ENCODE results near the gene PRKAA2. TPM values are rescaled to one million over a fixed set of nuclear protein-coding genes. Genes with fewer than 3 reads are reported as not detected.
A peak's percentile ranks its signal among the peaks of the same experiment; 100 is the strongest.

Gene PRKAA2
- total RNA-seq, 1 experiment from 2014 or later, result 3.5 TPM

DNA sequence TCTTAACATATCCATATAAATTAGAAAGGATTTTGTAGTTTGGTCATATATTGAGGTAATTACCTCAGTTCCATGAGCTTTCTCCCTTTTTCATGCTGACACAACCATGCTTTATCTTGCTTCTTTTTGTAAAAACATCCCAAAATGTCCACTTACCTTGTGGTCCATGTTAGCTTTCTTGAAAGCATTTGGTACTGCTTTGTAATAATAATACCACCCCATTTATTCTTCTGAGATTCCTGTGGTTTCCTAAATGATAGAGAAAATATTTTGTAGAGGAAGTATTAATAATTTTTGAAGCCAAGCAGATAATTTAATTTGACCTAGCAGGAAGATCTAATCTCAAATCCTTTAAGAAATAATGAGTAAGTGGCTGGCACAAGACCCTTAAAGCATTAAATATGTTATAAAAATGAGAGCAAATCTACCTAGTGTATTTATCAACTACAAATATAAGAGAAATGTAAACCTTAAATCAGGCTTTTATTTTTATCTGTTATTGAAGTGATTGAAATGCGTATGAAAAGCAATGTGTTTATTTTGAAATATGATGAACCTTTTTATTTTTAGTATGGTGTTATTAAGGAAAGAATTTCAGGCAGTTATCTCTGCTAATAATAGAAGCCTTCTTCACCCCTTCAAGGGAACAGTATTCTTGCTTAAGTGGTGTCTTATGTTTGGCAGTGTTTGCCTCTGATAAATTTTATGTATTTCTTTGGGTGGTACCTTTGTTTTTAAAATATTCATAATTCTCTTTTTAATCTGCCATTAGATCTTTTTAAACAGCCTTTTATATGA, 9.2 kb downstream of the PRKAA2 start:
- DNase-seq (ENCODE audit: low spot score), result no peak

DNA sequence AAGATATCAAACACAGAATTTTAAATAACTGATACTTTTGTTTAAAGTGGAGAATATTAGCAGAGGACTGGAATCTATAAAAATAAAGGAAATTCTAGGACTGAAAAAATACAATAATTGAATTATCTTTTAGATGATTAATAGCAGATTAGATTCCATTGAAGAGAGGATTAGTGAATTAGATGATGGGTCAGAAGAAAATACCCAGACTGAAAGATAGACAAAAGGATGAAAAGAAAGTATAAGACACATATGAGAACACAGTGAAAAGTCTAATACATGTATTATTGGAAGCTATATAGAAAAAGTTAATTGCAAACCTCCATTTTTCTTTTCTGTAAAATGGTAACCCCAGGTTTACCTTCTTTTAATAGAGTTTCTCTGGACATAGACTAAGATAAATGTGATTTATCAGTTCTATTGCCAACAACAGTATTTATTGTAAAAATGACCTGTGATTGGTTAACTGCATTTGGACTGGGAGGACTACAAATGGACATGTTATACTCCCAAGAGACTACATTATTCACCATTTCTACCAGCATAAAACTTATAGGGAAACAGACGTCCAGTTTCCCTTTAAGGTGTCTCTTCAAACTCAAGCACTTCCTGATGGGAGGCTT, 11.0 kb downstream of the PRKAA2 start:
- DNase-seq (ENCODE audit: low spot score), result no peak

DNA sequence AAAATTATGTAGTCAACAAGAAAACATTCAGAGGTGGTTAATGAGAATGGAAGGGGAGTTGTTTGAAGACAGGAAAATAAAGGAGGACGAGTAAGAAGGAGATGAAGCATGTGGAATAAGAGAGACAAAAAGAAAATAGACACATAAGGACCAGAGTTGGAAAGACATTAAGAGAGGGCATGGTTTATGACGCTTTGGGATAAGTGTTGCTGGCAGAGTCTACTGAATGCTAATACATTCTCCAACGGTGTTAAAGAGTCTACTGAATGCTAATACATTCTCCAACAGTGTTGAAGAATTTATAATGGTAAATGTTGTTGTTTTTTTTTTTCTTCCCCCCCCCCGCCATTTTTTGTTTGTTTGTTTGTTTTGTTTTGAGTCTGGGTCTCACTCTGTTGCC, 13.1 kb downstream of the PRKAA2 start:
- DNase-seq (ENCODE audit: low spot score), result no peak

DNA sequence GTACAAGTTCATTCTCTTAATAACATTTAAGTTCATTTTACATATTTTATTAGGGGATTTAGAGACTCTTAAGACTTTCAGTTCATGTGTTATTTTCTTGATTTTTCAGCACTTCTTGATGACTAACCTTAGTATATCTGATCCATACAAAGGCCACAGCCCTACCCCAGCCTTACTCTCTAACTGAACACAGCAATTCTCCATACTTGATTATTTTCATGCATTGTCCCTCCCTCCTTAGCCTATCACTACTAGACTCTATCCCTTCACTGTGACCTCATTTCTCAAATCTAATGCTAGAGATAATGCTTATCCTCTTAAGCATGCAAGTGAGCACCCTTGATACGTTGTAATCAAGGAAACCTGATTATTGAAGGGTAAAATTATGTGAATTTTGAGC, 15.2 kb downstream of the PRKAA2 start:
- no peak for DNase-seq (ENCODE audit: low spot score)

DNA sequence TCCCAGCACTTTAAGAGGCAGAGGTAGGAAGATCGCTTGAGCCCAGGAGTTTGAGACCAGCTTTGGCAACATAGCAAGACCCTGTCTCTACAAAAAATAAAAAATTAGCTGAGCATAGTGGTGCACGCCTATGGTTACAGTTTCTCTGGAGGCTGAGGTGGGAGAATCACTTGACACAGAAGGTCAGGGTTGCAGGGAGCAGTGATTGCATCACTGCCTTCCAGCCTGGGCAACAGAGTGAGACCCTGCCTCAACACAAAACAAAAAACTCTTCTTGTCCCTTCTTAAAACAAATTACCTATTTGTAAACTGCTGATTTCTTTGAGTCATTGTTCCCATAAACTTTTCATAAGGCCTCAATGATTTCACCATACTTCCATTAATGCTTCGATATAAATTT, 18.7 kb downstream of the PRKAA2 start:
- no peak for DNase-seq (ENCODE audit: low spot score)

DNA sequence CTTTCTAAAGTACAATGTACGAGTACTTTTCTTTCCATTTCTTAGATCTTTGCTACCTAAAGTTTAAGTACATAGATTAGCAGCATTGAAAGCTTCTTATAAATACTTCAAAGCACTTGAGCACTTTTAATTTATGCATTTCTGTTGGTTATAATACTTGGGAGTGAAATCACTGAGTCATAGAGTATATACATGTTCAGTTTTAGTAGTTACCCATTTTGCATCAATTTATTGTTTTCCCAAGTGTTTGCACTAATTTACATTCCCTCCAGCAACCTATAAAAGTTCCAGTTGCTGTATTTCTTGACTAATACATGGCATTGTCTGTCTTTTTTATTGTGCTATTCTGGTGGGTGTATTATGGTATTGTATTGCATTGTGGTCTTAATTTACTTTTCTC, 20.3 kb downstream of the PRKAA2 start:
- no peak for DNase-seq (ENCODE audit: low spot score)

DNA sequence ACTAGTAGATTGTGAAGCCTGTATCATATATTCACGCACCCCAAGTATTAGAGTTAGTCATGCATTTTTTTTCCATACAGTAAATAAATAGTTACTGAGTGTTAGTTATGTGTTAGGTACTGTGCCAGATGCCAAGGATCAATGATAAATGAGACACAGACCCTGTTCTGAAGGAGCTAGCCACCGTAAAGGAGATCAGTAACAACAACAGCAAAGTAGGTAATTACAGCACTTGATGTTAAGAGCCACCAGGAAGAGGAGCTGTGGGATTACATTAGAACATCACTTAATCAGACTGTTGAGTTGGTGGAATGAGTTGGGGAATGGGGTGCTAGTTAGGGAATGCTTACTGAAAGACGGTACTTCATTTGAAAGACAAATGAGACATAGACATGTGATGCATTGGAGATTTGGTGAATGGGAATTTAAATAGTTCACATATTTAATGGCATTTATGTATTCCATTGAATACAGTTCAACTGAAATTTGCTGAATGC, 21.0 kb downstream of the PRKAA2 start:
- DNase-seq (ENCODE audit: low spot score), result no peak

DNA sequence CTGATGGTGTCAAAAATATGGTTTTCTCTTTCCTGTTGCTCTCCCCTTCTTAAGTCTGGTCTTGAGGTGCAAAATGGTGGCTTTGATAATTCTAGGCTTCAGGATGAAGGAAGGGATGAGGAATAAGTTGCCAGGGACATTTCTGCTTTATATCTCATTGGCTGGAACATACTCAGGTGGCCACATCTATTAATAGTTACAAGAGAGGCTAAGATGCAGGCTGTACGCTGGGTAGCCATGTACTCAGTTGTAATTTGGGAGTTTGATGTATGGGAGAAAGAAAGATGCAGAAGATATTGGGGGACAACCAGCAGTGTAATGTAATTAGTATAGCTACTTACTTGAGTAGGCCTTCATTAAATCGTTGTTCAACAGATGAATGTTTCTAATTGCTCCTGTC, 25.2 kb downstream of the PRKAA2 start:
- DNase-seq (ENCODE audit: low spot score), result no peak

DNA sequence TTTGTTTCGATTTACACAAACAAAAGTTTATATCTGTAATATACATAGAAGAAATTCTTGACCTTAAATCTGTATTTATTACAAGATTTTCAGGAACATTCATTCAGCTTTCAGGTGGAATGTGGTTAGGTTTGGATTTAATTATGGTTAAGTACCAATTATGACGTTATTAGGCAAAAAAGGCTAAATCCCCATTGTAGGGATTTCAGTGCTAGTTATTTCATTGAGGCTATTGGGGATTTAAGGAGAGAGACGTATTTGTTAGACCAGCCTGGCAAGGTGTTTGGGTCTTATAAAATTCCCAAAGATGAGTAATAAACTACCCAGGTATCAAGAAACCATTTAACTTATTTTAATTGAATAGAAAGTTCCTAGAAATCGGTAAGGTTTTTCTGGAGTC, 26.0 kb downstream of the PRKAA2 start:
- no peak for DNase-seq (ENCODE audit: low spot score)

DNA sequence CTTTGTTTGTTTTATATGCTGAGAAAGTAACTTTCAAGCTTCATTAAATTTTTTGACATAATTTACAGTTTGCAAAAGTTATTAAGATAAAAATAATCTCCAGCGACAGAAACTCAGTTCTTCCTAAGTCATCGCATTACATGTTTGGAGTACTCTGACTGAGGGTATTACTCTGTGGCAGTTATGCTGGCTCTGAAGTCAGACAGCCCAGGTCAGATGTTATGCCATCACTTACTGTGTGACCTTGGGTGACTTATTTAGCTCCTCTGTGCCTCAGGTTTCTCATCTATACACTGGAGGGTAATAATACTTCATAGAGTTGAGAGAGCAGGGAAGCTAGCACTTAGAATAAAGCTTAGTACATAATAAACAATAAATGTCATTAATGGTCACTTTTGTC, 26.4 kb downstream of the PRKAA2 start:
- no peak for DNase-seq (ENCODE audit: low spot score)

DNA sequence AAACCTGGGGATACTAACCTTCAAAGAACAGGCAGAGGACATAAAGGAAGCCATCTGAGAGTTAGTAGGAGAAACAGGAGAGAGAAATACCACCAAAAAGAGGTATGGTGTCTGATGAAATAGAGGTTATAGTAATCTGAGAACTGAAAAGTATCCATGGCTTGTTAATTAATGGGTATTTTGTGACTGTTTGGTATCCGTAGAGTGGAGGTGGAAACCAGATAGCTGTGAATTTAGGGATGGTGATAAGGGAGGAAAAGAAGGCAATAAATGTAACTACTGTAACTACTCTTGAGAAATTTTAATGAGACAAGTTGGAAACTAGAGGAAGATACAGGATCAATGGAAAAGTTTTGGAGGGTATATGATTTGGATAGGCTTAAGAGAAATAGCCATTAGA, 27.5 kb downstream of the PRKAA2 start:
- DNase-seq (ENCODE audit: low spot score), result no peak

DNA sequence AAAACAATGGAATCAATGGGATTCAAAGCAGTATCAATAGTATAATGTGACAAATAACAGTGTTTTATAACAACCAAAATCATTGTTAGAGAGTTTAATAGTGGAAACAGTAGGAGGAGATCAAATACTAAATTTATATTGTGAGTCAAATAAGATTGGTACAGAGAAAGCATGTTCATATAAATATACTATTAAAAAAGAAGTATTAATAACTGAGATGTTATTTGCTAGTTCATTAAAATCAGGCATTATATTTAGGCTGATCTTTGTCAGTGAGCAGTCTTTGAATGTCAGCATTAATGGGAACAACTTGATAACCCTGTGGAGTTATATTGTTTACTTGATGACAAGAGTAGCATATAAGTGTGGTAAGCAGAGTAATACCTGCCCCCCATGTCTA, 30.6 kb downstream of the PRKAA2 start:
- no peak for DNase-seq (ENCODE audit: low spot score)

DNA sequence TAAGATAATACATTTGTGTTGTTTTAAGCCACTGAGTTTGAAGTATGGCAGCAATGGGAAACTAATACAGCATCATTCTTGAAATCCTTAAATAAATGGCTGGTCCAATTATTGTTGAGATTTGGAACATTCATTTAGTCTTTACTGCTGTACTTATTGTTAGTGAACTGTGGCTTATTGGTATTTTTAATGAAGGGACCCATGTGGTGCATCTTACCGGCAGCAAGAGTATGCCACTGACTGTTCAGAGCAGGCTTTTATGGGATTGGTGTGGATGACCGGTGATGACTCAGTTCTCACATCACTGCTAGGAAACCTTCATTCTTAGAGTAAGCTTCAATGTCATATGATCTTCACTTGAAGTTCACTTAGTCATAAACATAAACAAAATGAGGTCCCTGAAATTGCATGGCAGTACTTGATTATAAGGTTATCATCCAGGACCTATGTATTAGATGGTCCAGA, 31.5 kb downstream of the PRKAA2 start:
- peak; percentile 91 for DNase-seq (ENCODE audit: low spot score)

DNA sequence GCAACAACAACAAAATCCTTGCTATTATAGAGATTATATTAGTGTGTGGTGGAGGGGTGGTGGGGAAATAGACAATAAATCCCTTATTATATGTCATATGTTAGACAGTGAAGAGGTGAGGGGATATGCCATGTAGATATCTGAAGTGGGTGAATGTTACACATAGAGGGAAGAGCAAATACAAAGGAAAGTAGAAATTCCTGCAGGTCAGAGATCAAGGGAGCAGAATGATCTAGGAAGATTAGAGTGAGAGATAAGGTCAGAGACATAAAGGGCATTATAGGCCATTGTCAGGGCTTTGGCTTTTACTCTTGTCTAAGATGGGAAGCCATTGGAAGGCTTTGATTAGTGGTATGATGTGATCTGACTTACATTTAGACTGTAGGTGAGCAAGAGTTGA, 38.5 kb downstream of the PRKAA2 start:
- no peak for DNase-seq (ENCODE audit: low spot score)

DNA sequence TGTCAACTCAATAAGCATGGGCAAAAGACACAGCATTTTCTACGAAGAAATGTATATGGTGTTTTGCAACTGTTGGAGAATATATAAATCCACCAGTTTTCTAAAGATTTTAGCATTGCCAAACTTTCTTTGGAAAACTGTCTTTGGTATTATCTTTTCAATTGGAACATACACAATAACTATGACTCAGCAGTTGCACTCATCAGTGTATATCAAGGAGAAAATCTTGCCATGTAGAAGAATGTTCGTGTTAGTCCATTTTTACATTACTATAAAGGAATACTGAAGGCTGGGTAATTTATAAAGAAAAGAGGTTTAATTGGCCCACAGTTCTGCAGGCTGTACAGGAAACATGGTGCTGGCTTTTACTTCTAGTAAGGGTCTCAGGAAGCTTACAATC, 41.1 kb downstream of the PRKAA2 start:
- DNase-seq (ENCODE audit: low spot score), result no peak

DNA sequence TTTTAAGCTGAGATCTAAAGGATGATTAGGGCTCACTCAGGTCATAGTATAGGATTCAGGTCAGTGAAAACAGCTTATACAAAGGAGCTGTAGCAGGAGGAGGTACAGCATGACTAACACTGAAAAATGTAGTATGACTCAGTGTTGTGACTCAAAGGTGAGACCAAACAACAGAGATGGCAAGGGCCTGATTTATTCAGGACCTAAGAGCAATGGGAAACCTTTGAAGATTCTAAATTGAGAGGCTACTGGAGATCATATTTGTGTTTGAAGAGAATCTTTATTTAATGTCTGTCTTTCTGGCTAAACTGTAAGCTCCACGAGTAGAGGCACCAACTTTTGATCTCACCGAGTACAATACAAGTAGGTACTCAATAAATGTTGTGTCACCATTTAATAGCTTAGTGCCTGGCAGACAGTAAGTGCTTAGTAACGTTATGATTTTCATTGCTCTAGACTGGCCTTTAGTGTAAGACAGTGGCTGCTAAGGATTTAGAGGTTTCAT, 43.5 kb downstream of the PRKAA2 start:
- peak; percentile 83 for DNase-seq (ENCODE audit: low spot score)

DNA sequence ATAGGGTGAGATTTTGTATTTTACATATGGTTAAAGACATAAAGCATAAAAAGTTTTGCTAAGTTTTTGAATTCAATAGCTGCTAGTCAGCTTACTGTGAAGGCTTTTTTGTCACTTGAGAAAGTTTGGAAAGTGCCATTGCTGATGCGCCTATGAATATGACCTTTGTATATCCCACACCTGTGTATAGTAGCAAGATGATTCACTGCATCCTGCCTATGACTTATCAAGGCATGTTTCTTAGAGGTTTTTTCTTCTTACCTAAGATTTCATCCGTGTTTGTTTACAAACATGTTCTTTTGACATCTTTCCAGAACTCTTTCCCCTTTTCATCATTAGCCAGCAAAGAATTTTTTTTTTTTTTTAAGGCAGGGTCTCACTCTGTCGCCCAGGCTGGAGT, 51.5 kb downstream of the PRKAA2 start:
- peak; percentile 7 for DNase-seq (ENCODE audit: low spot score)

DNA sequence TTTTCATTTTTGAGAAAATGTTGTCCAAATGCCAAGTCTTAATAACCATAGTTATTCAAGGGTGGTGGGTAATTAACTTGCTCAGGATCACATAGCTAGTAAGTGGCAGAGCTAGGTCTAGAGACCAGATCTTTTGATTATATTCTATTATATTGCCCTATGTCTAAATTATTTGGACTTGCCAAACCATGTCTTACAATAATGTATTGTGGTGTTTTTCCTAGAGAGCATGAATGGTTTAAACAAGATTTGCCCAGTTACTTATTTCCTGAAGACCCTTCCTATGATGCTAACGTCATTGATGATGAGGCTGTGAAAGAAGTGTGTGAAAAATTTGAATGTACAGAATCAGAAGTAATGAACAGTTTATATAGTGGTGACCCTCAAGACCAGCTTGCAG, 58.6 kb downstream of the PRKAA2 start:
- DNase-seq (ENCODE audit: low spot score), result no peak

DNA sequence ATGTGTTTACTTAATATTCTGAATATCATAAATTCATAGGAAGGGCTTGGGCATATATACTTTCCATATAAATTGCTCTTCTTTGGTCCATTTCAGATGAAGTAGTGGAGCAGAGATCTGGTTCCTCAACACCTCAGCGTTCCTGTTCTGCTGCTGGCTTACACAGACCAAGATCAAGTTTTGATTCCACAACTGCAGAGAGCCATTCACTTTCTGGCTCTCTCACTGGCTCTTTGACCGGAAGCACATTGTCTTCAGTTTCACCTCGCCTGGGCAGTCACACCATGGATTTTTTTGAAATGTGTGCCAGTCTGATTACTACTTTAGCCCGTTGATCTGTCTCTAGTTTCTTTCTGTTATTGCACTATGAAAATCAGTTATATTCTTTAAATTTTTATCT, 62.3 kb downstream of the PRKAA2 start:
- no peak for DNase-seq (ENCODE audit: low spot score)

DNA sequence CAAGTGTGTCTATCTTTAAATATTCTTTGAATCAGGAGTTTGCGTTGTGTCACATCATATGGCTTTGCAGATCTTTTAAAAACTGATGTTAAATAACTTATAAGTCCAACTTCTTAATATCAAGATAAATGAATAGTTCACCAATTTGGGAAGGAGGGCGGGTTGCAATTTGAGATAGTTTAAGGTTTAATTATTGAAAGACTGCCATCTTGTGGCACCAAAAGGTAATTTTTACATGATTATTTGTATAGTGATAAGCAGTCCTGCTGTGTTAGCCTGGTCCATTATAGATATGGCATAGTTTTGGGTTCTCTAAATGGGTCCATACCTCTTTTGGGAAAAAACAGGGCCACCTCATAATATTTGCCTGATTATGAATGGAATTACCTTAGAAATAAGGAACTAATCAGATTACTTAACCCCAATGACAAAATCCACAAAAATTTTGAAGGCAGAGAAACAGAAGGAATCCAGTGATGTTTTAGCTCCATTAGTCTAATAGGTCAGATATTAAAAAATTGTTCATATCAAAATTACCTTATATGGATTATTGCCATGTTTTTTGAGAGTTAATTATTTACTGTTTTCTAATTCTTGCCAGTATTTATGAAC, 64.3 kb downstream of the PRKAA2 start:
- peak; percentile 51 for DNase-seq (ENCODE audit: low spot score)

DNA sequence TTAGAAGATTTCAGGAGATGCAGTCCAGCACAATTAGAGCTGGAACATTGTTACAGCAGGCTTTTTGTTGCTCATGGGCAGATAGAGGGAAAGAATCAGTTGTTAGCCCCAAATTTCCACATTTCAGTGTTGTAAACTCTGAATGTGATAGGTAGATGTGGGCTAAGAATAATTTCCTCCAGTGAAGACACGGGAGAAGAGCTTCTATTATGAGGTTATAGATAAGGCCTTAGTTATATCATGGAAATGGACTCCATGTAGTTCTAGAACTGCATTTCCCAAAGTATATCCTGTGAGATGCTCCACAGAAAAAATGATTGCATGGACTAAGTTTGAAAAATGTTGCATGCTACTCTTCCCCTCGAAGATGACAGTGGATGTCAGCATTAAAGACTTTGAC, 64.9 kb downstream of the PRKAA2 start:
- DNase-seq (ENCODE audit: low spot score), result no peak

DNA sequence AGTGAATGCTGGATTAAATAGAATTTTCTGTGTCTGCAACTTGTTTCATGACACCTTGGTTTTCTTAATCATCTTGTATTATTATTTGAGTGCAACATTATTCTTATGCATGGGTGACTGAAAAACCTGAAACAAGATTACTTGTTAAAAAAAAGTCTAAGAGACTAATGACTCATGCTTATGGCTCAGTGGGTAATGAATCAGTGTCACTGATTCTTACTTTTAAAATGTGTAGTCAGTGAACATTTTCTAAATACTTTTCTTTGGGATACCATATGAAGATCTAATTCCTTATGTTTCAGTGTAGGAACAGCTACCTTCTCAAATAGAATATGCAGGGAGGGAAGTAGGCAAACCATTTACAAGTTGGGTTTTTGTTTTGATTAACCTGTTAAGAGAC, 65.5 kb downstream of the PRKAA2 start:
- peak; percentile 21 for DNase-seq (ENCODE audit: low spot score)

DNA sequence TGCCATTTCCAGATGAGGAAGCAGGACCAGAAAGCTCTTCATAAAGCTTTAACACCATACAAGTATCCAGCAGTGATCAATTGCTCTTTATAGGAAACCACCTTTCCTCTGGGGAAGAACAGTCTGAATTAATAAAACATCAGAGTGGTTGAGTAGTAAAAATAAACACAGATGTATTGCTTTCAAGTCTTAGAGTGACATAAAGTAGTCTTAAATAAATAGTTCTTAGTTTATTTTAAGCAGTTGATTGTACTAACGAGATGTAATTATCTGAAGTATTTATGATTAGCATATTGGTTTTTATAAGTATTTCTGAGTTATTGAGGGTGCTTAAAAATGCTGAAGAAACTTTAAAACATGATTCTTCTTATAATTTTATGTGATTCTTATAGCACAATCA, 67.0 kb downstream of the PRKAA2 start:
- no peak for DNase-seq (ENCODE audit: low spot score)

All from H4 (cell line).